GM20000 (cell line): ENCODE data around the gene CCL4.
"Not testable (repeated sequence)": the region's sequence is repeated elsewhere in the genome, so short reads cannot be mapped to it uniquely, and the experiment has no call there.

Experiments used
- DNase-seq: peaks from one replicate; pipeline ENCODE4 v3.0.0; 2012; ENCODE audit warnings: low spot score
- CTCF ChIP-seq: IDR thresholded peaks from 2 replicates; pipeline ENCODE4 v1.5.1; 2012; ENCODE audit warnings: mild to moderate bottlenecking, control low read depth; ENCODE audit errors: extremely low read depth, missing control alignments

The CCL4 gene

GRCh38 chr17:36066365-36066985, 37.2 kb upstream of the CCL4 start:
- no peak for DNase-seq
- no peak for TF ChIP-seq CTCF

- DNase-seq = no peak
- TF ChIP-seq CTCF = no peak
Measured at GRCh38 chr17:36068524-36068923, 35.1 kb upstream of the CCL4 start.

GRCh38 chr17:36069136-36069535, 34.5 kb upstream of the CCL4 start:
- TF ChIP-seq CTCF = no peak
- no peak for DNase-seq

- no peak for DNase-seq
- no peak for TF ChIP-seq CTCF
Measured at GRCh38 chr17:36070427-36070826, 33.2 kb upstream of the CCL4 start.

GRCh38 chr17:36071751-36072150, 31.9 kb upstream of the CCL4 start:
- no peak for TF ChIP-seq CTCF
- no peak for DNase-seq

- DNase-seq = peak; percentile 75
- peak; percentile 64 for TF ChIP-seq CTCF
Measured at GRCh38 chr17:36072431-36073121, 31.1 kb upstream of the CCL4 start.

- no peak for DNase-seq
- TF ChIP-seq CTCF = no peak
Measured at GRCh38 chr17:36074365-36074764, 29.3 kb upstream of the CCL4 start.

- not testable (repeated sequence) for DNase-seq
Measured at GRCh38 chr17:36081681-36082471, 21.8 kb upstream of the CCL4 start.

- DNase-seq = peak; percentile 53
Measured at GRCh38 chr17:36082482-36083120, 21.0 kb upstream of the CCL4 start.

- not testable (repeated sequence) for DNase-seq
Measured at GRCh38 chr17:36083691-36084090, 19.9 kb upstream of the CCL4 start.
